ENCODE data around the gene ATP2B2.

The ATP2B2 gene

GRCh38 chr3:10394491-10395025 lies 110.8 kb downstream of the ATP2B2 start:
- H3K4me3 ChIP-seq (ENCODE audit: low read length): no peak overlapping the region
- DNase-seq (ENCODE audit: low read depth): no peak
- no peak for TF ChIP-seq CTCF (IDR thresholded peaks at IDR 0.05; ENCODE audit: insufficient read depth, low read depth, low read length, missing control alignments)

GRCh38 chr3:10393514-10393913 lies 111.9 kb downstream of the ATP2B2 start:
- no peak for TF ChIP-seq CTCF (IDR thresholded peaks at IDR 0.05; ENCODE audit: insufficient read depth, low read depth, low read length, missing control alignments)
- H3K4me3 ChIP-seq (ENCODE audit: low read length): no peak overlapping the region
- no peak for DNase-seq (ENCODE audit: low read depth)

GRCh38 chr3:10392906-10393461 lies 112.4 kb downstream of the ATP2B2 start:
- H3K4me3 ChIP-seq (ENCODE audit: low read length): no peak overlapping the region
- no peak for TF ChIP-seq CTCF (IDR thresholded peaks at IDR 0.05; ENCODE audit: insufficient read depth, low read depth, low read length, missing control alignments)
- no peak for DNase-seq (ENCODE audit: low read depth)

GRCh38 chr3:10392244-10392643 lies 113.1 kb downstream of the ATP2B2 start:
- no peak for TF ChIP-seq CTCF (IDR thresholded peaks at IDR 0.05; ENCODE audit: insufficient read depth, low read depth, low read length, missing control alignments)
- no peak for DNase-seq (ENCODE audit: low read depth)
- no peak overlapping the region for H3K4me3 ChIP-seq (ENCODE audit: low read length)

- DNase-seq (ENCODE audit: low read depth): no peak
- H3K4me3 ChIP-seq (ENCODE audit: low read length): no peak overlapping the region
- TF ChIP-seq CTCF (IDR thresholded peaks at IDR 0.05; ENCODE audit: insufficient read depth, low read depth, low read length, missing control alignments): no peak
Observed at GRCh38 chr3:10391391-10391790, 114.0 kb downstream of the ATP2B2 start.

- no peak for TF ChIP-seq CTCF (IDR thresholded peaks at IDR 0.05; ENCODE audit: insufficient read depth, low read depth, low read length, missing control alignments)
- DNase-seq (ENCODE audit: low read depth): no peak
- H3K4me3 ChIP-seq (ENCODE audit: low read length): no peak overlapping the region
Observed at GRCh38 chr3:10390641-10391373, 114.6 kb downstream of the ATP2B2 start.

Data from epithelial cell of esophagus (primary cell).